HK-2 (cell line): ENCODE data around the gene SNX32.
"Not testable (repeated sequence)": the region's sequence is repeated elsewhere in the genome, so short reads cannot be mapped to it uniquely, and the experiment has no call there.

ENCODE experiments used
- DNase-seq: peaks from one replicate; pipeline ENCODE4 v3.0.0-alpha.2; 2018; ENCODE audit not compliant: unreplicated experiment

SNX32 gene

DNA sequence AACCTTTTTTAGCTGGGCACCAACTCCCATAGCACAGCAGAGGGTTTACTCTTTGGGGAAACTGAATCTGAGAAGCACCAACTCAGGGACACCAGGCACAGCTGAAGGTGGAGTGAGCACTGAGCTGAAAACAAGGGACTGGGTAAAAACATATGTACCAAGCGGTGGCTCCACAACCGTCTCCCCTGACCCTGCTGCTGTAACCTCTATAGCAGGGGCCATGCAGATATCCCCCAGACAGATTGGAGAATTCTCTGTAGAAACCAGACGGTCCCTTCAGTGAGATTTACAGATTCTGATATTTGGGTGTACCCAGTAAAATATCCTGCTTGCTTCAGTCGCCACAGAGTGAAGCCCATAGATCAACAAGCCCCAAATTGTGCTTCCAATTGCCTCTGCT is 4.3 kb upstream of the SNX32 start:
- no peak for DNase-seq

DNA sequence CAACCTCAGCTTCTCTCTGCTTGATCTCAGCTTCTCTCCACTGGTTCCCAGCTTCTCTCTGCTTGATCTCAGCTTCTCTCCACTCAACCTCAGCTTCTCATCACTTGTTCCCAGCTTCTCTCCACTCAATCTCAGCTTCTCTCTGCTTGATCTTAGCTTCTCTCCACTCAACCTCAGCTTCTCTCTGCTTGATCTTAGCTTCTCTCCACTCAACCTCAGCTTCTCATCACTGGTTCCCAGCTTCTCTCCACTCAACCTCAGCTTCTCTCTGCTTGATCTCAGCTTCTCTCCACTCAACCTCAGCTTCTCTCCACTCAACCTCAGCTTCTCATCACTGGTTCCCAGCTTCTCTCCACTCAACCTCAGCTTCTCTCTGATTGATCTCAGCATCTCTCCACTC is 1.5 kb upstream of the SNX32 start:
- DNase-seq, result not testable (repeated sequence)

DNA sequence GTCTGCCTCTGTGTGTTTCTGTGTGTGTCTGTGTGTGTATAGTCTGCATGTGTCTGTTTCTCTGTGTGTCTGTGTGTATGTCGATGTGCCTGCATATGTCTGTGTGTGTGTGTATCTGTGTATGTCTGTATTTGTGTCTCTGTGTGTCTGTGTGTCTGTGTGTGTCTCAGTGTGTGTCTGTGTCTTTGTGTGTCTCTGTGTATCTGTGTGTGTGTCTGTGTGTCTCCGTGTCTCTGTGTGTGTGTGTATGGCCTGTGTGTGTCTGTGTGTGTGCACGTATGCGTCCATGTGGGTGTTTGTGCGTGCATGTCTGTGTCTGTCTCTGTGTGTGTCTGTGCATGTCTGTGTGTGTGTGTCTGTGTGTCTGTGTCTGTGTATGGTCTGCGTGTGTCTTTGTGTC is 439 bp downstream of the SNX32 start:
- DNase-seq, result no peak

DNA sequence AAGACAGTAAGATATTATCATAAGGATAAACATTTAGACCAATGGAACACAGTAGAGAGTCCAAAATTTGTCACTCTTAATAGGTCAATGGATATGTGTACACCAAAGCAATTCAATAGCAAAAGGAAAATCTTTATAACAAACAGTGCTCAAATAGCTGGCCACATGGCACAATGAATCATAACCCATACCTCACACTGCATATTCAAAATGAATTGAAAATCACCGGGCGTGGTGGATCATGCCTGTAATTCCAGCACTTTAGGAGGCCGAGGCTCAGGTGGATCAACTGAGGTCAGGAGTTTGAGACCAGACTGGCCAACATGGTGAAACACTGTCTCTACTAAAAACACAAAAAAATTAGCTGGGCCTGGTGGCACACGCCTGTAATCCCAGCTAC is 8.4 kb downstream of the SNX32 start:
- DNase-seq, result no peak

DNA sequence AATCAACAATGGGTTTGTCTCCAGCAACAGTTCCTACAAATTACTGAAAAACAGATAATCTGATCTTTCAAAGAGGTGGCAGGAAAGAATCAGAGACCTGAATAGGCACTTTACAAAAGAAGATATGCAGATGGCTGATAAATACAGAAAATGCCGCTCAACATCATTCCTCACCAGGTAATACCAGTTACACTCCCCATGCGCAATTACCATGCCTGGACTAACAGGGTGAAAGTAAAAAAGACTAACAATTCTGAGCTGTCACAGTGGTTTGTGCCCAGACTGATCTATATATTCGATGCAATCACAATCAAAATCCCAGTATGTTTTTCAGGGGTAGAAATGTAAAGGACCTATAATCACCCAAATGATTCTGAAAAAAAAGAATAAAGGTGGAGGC is 10.0 kb downstream of the SNX32 start:
- DNase-seq, result no peak

DNA sequence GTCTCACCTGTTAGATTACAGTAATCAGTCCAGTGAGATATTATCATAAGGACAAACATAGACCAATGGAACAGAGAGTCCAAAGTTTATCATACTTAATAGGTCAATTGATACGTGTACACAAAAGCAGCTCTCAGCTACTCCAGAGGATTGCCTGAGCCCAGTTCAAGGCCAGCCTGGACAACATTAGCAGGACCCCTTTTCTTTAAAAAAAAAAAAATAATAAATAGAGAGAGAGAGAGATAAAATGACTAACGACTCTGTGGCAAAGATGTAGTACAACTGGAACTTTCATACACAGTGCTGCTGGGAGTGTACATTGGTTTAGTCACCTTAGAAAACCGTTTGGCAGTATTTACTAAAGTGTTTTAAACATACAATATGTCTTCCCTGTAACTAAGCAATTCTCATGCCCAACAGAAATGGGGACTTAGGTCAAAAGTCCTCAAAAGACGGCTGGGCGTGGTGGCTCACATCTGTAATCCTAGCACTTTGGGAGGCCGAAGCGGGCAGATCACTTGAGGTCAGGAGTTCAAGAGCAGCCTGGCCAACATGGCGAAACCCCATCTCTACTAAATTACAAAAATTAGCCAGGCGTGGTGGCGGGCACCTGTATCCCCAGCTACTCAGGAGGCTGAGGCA is 10.6 kb downstream of the SNX32 start:
- DNase-seq, result no peak

DNA sequence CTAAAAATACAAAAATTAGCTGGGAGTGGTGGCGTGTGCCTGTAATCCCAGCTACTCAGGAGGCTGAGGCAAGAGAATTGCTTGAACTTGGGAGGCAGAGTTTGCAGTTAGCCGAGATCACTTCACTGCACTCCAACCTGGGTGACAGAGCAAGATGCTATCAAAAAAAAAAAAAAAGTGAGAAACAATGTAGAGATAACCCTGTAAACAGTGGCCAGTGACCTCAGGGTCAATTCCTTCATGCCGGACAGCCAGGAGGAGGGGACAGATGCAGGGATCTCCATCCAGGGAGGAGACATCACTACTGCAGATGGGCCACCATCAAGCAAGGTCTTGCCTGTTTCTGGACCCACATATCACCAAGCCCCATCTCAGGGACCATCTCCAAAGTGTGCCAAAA is 14.0 kb downstream of the SNX32 start:
- no peak for DNase-seq

DNA sequence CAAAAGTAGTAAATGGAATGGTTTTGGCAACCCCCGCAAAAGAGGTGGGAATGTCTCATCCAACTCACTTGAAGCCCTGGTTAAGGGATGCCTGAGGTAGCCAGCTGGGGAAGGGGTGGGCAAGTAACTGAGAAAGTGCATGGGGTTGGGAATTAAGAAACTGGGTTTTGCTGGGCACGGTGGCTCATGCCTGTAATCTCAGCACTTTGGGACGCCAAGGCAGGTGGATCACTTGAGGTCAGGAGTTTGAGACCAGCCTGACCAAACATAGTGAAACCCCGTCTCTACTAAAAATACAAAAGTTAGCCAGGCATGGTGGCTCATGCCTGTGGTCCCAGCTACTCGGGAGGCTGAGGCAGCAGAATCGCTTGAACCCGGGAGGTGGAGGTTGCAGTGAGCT is 14.9 kb downstream of the SNX32 start:
- not testable (repeated sequence) for DNase-seq

DNA sequence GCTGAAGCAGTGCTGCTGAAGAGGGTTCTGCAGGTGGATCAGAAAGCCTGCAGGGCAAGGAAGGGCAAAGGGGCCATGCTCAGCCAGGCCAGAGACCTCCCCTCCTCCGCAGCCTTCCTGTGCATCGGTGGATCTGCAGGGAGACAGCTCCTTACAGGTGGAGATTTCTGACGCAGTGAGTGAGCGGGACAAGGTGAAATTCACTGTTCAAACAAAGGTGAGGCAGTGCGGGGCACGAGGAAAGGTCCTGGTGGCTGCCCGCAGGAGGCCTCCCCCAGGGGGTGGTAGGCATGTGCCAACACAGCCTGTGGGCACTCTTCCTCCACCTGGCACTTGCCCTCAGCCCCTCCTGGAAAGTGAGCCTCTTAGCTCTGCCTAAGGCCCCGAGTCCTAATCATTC is 15.6 kb downstream of the SNX32 start:
- no peak for DNase-seq

DNA sequence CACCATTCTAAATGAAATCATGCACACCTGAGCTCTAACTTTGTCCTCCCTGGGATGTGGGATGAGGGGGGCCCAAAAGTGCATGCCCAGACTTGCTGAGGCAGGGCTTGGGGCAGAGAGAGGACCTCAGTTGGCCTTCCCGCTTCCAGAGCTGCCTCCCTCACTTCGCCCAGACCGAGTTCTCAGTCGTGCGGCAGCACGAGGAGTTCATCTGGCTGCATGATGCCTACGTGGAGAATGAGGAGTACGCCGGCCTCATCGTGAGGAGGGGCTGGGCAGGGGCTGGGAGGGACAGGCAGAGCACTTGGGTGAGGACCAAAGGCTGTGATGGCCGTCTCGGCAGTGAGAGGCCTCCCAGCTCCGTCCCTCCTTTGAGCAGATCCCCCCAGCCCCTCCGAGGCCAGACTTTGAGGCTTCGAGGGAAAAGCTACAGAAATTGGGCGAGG is 16.0 kb downstream of the SNX32 start:
- no peak for DNase-seq

DNA sequence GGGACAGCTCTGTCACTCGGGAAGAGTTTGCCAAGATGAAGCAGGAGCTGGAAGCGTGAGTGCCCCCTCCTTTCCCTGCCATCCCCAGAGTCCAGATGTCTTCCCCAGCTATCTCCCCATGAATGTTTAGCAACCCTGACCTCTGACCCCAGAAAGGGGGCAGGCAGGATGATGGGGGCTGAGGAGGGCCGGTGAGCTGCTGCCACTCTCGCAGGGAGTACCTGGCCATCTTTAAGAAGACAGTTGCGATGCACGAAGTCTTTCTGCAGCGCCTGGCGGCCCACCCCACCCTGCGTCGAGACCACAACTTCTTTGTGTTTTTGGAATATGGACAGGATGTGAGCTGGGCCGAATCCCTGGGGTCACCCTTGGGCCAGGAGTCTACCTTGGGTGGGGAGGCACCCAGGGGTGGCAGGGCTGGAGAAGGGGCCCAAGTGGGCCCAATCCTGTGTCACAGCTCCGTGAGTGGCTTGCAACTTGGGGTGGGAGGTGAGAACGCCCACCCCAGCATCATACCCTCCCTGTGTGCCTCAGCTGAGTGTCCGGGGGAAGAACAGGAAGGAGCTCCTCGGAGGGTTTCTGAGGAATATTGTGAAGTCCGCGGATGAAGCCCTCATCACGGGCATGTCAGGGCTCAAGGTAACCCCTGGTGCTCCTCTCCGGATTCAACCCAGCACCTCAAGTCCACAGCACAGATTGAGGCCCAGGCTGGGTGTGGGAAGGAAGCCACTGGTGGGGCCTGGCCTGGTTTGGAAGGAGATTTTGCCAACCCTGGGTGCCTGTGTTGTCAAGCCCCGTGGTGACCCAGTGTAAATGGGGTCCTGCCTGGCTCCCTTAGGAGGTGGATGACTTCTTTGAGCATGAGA is 16.7 kb downstream of the SNX32 start:
- no peak for DNase-seq

DNA sequence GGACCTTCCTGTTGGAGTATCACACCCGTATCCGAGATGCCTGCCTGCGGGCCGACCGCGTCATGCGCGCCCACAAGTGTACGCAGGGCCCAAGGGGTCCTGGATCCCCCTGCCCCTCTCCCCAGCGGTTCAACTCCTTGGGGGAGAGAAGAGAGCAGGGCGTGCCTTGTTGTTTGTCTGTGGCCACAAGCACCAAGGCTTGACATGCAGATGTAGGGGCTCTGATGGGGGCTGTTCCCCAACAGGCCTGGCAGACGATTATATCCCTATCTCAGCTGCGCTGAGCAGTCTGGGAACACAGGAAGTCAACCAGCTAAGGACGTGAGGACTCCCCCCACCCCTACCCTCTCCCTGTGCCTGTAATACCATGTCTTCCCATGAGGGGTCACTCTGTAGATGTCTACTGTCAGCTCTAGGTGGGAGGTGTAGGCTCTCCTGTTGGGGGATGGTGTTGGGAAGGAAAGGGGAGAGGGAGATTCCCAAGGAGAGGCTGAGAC is 17.4 kb downstream of the SNX32 start:
- DNase-seq, result no peak

DNA sequence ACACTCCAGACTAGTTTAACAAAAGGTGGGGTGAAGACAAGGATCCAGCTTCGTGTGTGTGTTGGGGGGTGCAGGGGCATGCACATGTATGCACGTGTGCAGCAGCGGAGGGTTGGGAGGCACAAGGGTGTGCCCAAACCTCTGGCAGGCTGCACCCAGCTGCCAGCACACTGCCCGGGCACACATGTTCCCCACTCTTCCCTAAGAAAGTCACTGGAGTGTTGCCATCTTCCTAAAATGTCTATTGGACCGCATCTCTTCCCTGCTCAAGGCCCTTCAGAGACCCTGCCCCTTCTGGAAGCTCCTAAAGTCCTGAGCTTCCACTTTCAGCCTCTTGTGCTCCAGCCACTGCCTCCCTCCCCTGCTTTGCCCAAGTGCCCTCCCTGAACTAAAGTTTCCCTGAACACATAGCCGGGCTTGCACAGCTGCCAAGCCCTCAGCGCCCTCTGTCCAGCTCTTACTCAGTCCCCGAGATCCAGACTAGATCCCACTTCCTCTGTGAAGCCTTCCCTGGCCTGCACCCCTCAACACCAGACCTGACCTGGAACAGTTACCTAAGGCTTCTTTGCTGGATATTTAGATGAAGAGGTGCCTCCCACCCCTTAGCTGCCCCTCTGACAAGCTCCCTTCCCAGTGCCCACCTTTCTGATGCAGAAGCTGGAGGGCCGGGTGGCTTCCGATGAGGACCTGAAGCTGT is 18.2 kb downstream of the SNX32 start:
- DNase-seq, result no peak

DNA sequence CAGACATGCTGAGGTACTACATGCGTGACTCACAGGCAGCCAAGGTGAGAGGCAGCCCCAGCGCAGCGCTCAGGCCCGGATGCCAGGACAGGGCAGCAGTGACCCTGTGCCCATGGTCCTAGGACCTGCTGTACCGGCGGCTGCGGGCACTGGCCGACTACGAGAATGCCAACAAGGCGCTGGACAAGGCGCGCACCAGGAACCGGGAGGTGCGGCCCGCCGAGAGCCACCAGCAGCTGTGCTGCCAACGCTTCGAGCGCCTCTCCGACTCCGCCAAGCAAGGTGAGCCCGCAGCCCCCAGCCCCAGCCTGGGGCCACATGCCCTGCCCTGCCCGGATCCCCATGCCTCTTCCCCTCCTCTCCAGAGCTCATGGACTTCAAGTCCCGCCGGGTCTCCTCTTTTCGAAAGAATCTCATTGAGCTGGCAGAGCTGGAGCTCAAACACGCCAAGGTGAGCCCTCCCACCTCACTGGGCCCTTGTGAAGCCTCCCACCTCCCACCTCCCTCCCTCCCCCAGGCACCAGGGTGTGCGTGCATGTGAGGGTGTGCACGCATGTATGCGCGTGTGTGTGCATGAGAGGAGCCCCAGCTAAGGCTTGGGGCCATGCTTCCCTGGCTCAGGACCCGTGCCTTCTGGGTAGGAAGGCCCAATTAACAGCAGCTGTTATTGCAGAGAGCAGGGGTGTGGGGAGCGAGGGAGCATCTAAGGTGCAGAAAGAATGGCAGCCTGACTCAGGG is 18.9 kb downstream of the SNX32 start:
- DNase-seq, result no peak

DNA sequence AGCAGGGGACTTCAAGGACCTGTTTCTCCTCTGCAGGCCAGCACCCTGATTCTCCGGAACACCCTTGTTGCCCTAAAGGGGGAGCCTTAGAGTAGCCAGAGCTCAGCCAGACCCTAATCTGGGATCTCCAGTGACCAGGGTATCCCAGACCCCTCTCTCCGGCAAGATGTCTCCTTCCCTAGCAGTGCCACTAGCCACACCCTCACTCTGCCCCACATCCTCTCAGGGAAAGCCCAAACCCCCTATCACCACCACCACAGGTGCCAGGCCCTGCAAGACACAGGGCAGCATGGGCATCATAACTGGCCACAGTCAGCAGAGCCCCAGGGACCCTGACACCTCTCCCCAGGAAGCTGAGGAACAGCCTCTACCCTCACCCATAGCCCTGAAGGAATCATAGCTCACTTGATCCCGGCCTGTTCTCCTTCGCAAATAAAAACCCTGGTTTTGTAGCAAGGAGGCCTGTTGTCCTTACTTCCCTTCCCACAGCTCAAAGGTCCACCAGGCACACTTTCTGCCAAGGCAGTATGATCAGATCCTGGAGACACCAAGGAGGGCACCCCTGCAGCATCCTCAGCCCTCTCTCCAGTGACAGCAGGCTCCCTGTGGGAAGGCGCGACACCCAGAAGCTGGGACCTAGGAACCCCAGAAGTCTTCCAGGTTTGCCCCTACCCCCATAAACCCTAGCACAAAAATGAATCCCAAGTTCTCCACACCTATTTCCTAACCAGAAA is 19.6 kb downstream of the SNX32 start:
- no peak for DNase-seq

DNA sequence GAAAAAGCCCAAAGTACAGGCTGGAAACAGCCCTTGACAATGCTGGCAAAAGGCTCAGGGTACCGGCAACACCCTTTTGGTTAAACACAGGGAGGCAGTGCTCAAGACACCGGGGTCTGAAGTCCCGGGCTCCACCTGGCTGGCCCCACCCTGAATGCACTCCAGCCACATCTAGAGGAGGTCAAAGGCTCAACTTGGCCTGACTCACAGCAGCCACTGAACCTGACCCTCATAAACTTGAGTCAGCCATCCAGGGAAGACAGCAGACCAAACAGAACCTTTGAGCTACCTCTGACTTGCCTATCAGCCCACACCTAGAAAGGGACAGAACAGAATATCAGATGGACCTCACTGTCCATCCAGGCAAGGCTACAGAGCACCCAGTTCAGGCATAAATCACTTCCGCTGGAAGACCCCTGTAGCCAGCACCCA is 20.4 kb downstream of the SNX32 start:
- DNase-seq, result no peak

DNA sequence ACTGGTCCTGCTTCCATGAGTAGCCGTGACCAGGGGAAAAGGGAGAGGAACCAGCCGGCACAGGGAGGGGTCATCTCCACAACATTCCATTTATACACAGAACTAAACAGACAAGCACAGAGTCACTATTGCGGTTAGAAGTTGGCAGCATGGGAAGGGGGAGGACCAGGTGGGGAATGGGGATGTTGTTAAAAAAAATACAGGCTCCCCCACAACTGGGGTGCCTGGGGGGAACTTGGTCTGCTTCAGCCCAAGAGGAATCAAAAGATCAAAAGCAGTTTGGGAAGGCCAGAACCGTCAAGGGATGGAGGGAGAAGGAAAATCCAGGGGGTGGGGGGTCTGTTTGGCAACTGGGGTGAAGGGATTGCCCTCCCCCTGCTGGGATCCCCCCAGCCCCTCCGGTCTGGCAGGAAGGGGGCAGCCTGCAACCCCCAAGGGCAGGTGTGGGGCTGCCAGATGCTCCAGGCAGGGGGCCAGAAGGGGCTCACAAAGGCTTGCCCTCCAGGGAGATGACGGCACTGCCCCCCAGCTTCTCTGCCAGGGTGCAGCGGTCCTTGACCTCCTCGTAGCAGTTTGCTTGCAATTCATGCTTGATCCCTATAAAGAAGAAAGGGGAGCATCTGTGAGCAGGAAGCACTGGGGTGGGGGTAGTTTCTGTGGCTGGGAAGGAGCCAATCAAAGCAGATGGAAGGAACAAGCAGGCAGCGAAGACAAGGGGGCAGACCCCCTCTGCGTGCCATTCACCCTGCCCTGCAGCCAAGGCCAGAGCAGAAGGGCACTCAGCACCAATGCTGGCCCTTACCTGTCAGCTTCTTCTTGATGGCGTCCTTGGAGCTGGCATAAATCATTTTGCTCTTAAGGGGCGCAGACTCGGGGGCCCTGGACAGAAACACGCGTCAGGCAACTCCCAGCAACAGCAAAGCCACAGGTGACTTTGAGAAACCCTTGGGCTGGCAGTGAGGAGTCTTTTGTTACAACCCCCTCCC is 21.4 kb downstream of the SNX32 start:
- DNase-seq, result no peak

DNA sequence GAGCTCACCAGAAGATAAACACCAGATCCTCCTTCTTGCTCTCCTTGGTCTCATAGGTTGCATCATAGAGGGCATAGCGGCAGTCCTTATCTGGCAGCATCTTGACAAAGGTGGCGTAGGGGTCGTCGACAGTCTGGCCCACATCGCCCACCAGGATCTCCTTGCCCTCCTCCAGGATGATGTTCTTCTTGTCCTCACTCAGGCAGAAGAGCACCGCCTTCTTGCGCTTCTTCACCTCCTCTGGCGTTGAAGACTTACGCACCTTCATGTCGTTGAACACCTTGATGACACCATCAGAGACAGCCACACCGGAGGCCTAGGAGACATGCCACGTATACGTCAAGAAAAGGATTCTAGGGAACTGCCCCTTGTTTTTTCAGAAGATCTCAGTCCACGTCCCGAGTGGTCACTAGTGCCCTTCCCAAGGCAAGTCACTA is 22.2 kb downstream of the SNX32 start:
- no peak for DNase-seq

DNA sequence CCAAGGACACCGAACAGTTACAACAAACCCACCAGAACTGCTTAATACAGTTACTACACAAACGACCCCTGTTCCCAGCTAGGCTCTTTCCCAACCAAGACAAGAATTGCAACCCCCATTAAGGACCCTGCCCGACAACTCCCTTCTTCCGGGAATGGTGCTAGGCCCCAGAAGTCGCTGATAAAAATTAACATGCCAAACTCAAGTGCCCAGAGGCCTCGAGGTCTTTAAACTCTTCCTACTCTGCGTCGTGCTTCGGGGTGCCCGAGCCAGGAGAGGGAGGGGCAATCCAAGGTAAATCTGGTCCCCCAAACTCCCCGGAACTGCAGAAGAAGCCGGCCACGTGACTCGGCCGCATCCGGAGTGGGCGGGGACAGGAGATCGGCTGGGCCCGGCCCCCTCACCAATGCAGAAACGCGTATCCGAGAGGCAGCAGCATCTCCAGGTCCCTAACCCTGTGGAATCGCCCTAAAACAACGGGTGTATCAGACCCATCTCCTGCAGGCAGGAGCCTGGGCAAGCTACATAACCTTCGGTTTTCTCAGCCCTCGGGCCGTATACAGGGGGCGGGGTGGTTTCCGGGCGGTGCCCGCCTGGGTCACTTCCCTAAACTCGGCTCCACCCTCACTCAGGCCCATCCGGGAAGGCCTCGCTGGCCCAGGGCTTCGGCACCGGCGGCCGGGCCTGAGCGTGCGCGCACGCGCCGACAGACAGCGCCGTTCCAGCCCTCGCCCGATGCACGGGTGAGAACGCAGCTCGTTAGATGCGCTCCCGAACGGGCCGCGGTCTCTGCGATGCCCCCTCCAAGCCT is 23.1 kb downstream of the SNX32 start:
- DNase-seq, result peak; percentile 54
